ENCODE data around the gene SIX5. TPM values are rescaled to one million over a fixed set of nuclear protein-coding genes. Genes with fewer than 3 reads are reported as not detected.

Gene SIX5
- total and polyA plus RNA-seq, 2 experiments from 2014 or later = 40.4 to 78.8 TPM

DNA sequence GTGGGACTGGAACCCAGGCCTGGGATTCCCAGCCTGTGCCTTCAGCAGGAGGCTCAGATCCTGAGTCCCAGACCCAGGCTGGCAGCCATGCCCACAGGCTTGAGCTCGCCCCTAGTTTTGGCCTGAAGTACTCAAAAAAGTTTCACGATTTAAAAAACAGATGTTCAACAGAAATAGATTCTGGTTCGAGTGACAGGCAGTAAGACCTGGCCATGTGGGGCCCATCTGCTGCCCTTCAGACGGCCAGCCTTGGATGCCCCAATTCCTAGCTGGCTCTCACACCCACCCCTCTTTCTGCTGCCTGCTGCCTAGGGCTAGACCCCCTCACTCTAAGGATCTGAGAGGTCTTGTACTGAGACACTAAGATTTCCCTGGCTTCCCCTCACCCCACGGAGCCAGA, 16.0 kb upstream of the SIX5 start:
- Histone ChIP-seq H3K36me3 (peaks cover 26% of the 10 kb centered on the region), H3K9me3 (ENCODE audit: low read depth) (no peaks in the 10 kb centered on the region), H3K27ac (peak overlapping the region; percentile 97), H3K4me3 (no peak overlapping the region), H3K4me1 (ENCODE audit: low read depth) (peaks cover 43% of the 10 kb centered on the region), H3K27me3 (no peaks in the 10 kb centered on the region)
- TF ChIP-seq, protein P1, sequence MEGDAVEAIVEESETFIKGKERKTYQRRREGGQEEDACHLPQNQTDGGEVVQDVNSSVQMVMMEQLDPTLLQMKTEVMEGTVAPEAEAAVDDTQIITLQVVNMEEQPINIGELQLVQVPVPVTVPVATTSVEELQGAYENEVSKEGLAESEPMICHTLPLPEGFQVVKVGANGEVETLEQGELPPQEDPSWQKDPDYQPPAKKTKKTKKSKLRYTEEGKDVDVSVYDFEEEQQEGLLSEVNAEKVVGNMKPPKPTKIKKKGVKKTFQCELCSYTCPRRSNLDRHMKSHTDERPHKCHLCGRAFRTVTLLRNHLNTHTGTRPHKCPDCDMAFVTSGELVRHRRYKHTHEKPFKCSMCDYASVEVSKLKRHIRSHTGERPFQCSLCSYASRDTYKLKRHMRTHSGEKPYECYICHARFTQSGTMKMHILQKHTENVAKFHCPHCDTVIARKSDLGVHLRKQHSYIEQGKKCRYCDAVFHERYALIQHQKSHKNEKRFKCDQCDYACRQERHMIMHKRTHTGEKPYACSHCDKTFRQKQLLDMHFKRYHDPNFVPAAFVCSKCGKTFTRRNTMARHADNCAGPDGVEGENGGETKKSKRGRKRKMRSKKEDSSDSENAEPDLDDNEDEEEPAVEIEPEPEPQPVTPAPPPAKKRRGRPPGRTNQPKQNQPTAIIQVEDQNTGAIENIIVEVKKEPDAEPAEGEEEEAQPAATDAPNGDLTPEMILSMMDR (IDR thresholded peaks at IDR 0.05; ENCODE audit: low read depth, low read length) = no peak
- no peak for DNase-seq (ENCODE audit: low read depth in 1 of 2, low spot score in 1 of 2)

DNA sequence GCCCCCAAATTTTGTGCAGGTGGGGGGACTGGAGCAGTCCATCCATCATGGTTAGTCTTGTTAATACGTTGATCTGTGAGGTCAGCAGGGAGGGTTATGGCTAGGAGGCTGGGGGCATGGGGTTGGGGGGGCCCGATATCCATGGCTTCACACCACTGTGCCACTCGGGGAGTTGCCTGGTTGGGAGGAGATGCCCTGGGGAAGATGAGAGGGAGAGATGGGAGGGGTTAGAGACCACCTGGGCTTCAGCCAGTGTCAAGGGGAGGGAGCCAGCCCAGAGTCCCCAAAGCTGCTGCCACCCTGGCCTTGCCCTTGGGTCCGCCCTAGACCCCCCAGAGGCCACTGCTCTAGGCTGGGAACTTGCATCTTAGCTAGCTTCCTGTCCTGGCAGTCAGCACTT, 15.0 kb upstream of the SIX5 start:
- no peak overlapping the region for H3K4me3 ChIP-seq
- H3K4me1 ChIP-seq (ENCODE audit: low read depth) = peaks cover 43% of the 10 kb centered on the region
- no peaks in the 10 kb centered on the region for H3K9me3 ChIP-seq (ENCODE audit: low read depth)
- peaks cover 18% of the 10 kb centered on the region for H3K36me3 ChIP-seq
- H3K27me3 ChIP-seq = no peaks in the 10 kb centered on the region
- no peak for DNase-seq (ENCODE audit: low read depth in 1 of 2, low spot score in 1 of 2)
- TF ChIP-seq, protein P1 (IDR thresholded peaks at IDR 0.05; ENCODE audit: low read depth, low read length) = no peak
- peak overlapping the region; percentile 97 for H3K27ac ChIP-seq

DNA sequence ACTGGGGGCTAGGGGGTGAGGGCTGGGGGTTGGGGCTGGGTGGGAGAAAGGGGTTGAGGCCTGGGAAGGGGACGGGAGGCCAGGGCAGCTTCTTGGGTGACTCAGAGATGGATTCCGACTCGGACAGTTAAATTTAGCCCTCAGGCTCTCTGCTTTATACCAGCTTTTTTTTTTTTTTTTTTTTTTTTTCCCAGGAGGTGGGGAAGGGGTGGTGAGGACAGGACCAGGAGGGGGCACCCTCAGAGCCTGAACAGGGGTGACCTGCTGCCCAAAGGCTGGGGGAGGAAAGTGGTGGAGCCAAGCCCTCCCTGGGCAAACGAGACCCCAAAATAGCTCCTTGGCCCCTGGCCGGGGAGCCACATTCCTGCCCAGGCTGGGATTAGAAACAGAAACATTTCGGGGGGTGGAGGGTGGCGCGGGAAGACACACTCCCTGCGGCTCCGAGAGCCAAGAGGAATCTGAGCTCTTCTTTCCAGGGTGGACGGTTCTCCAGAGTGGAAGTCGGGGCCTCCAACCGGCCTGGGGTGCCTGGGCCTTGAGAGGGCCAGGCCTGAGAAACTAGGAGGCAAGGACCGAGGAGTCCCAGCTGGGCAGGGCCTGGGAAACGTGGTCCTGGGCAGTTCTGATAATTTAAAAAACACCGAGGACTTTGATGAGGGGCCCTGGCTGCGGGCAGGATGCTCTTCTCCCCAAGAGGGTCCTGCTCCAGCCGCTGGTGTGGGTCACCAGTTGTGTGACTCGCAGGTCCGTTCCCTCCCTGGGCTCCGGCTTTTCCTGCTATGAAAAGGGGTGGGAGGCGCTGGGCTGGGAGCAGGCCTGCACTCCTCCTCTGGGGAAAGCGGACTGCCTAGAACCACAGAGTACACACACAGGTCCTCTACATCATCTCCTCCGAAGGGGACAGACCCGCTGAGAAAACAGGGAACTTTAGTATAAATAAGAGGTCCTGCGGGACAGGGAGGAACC, 14.1 kb upstream of the SIX5 start:
- H3K27ac ChIP-seq = peak overlapping the region; percentile 97
- peaks cover 43% of the 10 kb centered on the region for H3K4me1 ChIP-seq (ENCODE audit: low read depth)

DNA sequence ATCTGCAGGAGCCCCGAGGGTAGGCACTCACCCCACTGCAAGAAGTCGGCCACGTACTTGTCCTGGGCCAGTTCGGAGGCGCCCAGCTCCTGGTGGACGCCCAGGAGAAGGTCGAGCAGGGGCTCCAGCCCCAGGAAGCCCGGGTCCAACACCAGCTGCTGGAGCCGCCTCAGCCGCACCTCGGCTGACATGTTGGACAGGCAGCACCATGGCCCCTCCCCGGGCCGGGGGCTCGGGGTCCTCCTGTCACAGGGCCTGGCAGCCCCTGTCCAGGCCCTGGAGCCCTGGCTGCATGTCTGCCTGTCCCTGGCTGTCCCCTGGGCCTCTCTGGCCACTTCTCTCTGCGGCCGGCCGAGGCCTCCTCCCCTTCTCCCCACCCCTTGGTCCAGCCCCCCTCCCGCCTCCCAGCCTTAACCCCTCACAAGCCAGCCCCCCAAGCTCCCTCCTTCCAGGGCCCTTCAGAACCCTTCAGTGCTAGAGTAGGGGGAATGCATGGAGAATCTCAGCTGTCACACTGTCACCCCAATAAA, 13.2 kb upstream of the SIX5 start, which contains the start of gene DMPK:
DMPK (minus strand) TSS at position 329 of the 530 bp plus-strand sequence; CDS start at position 191, 138 bp downstream.
- H3K4me1 ChIP-seq (ENCODE audit: low read depth) = peaks cover 43% of the 10 kb centered on the region

More for the DNA sequence above, 14.1 kb upstream of the SIX5 start:
- H3K36me3 ChIP-seq = peaks cover 13% of the 10 kb centered on the region
- peak overlapping the region; percentile 36 for H3K4me3 ChIP-seq
- H3K27me3 ChIP-seq = no peaks in the 10 kb centered on the region
- TF ChIP-seq, protein P1 (IDR thresholded peaks at IDR 0.05; ENCODE audit: low read depth, low read length) = no peak
- DNase-seq (ENCODE audit: low read depth in 1 of 2, low spot score in 1 of 2) = peak; percentile 54 to 56
- H3K9me3 ChIP-seq (ENCODE audit: low read depth) = no peaks in the 10 kb centered on the region

More for the DNA sequence above, 13.2 kb upstream of the SIX5 start, which contains the start of gene DMPK:
- peak in 1 of 2 donors; percentile 77 for DNase-seq (ENCODE audit: low read depth in 1 of 2, low spot score in 1 of 2)
- TF ChIP-seq, protein P1 (IDR thresholded peaks at IDR 0.05; ENCODE audit: low read depth, low read length) = no peak
- Histone ChIP-seq H3K27me3 (no peaks in the 10 kb centered on the region), H3K36me3 (peaks cover 19% of the 10 kb centered on the region), H3K9me3 (ENCODE audit: low read depth) (no peaks in the 10 kb centered on the region), H3K27ac (peak within 1 kb of the TSS; percentile 97), H3K4me3 (peak within 1 kb of the TSS; percentile 36)

All from cardiac muscle cell (in vitro differentiated cells and primary cell).